Kidney capillary endothelial cell (primary cell): Measurements from ENCODE around the gene LCOR.
"Not testable (repeated sequence)": the region's sequence is repeated elsewhere in the genome, so short reads cannot be mapped to it uniquely, and the experiment has no call there.

Source experiments
- DNase-seq: peaks from one replicate; pipeline ENCODE4 v3.0.0-alpha.2; 2018; ENCODE audit warnings: low spot score

LCOR gene

GRCh38 chr10:96831867-96832720, at the start of gene LCOR:
TSS of gene LCOR (plus strand) at chr10:96832298. CDS start at chr10:96949058, 116,760 bp downstream.
- peak; percentile 69 for DNase-seq

GRCh38 chr10:96784253-96784652, 47.8 kb upstream of the LCOR start:
- no peak for DNase-seq

GRCh38 chr10:96789571-96790108, 42.5 kb upstream of the LCOR start:
- peak; percentile 18 for DNase-seq

GRCh38 chr10:96791902-96792301, 40.2 kb upstream of the LCOR start:
- DNase-seq = no peak

GRCh38 chr10:96794836-96795733, 37.0 kb upstream of the LCOR start:
- DNase-seq = no peak

GRCh38 chr10:96797485-96797884, 34.6 kb upstream of the LCOR start:
- DNase-seq = no peak

- DNase-seq = no peak
Measured at GRCh38 chr10:96803288-96803664, 28.8 kb upstream of the LCOR start.

- DNase-seq = no peak
Measured at GRCh38 chr10:96814264-96814663, 17.8 kb upstream of the LCOR start.

- DNase-seq = not testable (repeated sequence)
Measured at GRCh38 chr10:96818971-96819370, 13.1 kb upstream of the LCOR start.

GRCh38 chr10:96820765-96821164, 11.3 kb upstream of the LCOR start:
- DNase-seq = no peak

GRCh38 chr10:96826438-96826837, 5.7 kb upstream of the LCOR start:
- DNase-seq = no peak

GRCh38 chr10:96828609-96829008, 3.5 kb upstream of the LCOR start:
- no peak for DNase-seq

- no peak for DNase-seq
Measured at GRCh38 chr10:96829029-96829773, 2.9 kb upstream of the LCOR start.

- DNase-seq = peak; percentile 56
Measured at GRCh38 chr10:96830511-96831199, 1.4 kb upstream of the LCOR start.

GRCh38 chr10:96831200-96831866, 765 bp upstream of the LCOR start:
- no peak for DNase-seq

- peak; percentile 68 for DNase-seq
Measured at GRCh38 chr10:96832721-96833219, 672 bp downstream of the LCOR start.

- peak; percentile 13 for DNase-seq
Measured at GRCh38 chr10:96833220-96834001, 1.3 kb downstream of the LCOR start.

- no peak for DNase-seq
Measured at GRCh38 chr10:96834120-96834519, 2.0 kb downstream of the LCOR start.

- DNase-seq = no peak
Measured at GRCh38 chr10:96835899-96836298, 3.8 kb downstream of the LCOR start.

- DNase-seq = no peak
Measured at GRCh38 chr10:96838529-96838928, 6.4 kb downstream of the LCOR start.
